Cerebellar nuclear complex (tissue), 1 donor: ENCODE data around the gene ANTKMT.

Experiments
- DNase-seq, 2 experiments: peaks; one replicate each; lab custom pipeline; 2025; lab: John Stamatoyannopoulos, UW

The ANTKMT gene

DNA sequence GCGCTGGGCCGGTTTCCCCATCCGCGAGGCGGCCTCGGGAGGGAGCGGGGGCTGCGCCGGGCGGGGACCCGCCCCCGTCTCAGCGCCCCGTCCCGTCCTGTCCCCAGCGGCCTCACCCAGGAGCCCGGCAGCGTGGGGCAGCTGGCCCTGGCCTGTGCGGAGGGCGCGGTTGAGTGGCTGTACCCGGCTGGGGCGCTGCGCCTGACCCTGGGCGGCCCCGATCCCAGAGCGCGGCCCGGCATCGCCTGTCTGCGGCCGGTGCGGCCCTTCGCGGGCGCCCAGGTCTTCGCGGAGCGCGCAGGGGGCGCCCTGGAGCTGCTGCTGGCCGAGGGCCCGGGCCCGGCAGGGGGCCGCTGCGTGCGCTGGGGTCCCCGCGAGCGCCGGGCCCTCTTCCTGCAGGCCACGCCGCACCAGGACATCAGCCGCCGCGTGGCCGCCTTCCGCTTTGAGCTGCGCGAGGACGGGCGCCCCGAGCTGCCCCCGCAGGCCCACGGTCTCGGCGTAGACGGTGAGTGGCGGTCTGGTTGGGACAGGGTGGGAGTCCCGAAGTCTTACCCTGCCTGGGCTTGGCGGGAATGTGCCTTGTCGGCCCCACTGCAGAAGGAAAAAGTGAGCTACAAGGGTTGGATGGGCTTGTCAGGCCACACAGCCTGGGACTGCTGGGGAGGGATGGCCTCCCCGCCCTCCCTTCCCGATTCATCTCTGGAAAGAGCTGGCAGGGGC, 5.3 kb upstream of the ANTKMT start:
- DNase-seq, result no peak

DNA sequence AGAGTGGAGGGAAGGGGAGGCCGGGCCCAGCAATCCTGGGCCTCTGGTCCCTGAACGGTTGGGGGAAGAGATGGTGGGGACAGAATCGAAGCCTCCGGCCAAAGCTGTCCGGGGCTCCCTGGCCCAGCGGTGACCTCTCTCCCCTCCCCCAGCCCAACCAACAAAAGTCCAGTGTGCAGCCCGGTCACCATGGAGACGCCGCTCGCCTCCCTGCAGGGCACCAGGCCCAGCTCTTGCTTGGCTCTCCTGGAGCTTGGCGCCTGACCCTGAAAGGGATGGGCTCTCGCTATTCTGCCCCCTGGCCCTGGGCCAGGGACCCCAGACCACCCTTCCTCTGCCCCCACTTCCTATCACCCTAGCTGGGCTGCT, 4.8 kb upstream of the ANTKMT start:
- no peak for DNase-seq

DNA sequence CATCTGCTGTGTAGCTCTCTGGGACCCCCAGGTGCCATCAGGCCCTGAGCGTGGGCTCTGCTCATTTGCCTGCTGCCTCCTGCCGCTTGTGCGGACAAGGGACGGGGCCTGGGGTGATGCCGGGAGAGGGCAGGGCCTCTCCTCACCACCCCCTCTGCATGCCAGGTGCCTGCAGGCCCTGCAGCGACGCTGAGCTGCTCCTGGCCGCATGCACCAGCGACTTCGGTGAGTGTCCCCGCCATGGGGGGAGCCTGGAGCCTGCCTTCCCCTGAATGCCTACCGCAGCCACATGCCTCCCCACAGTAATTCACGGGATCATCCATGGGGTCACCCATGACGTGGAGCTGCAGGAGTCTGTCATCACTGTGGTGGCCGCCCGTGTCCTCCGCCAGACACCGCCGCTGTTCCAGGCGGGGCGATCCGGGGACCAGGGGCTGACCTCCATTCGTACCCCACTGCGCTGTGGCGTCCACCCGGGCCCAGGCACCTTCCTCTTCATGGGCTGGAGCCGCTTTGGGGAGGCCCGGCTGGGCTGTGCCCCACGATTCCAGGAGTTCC, 4.1 kb upstream of the ANTKMT start:
- no peak for DNase-seq

DNA sequence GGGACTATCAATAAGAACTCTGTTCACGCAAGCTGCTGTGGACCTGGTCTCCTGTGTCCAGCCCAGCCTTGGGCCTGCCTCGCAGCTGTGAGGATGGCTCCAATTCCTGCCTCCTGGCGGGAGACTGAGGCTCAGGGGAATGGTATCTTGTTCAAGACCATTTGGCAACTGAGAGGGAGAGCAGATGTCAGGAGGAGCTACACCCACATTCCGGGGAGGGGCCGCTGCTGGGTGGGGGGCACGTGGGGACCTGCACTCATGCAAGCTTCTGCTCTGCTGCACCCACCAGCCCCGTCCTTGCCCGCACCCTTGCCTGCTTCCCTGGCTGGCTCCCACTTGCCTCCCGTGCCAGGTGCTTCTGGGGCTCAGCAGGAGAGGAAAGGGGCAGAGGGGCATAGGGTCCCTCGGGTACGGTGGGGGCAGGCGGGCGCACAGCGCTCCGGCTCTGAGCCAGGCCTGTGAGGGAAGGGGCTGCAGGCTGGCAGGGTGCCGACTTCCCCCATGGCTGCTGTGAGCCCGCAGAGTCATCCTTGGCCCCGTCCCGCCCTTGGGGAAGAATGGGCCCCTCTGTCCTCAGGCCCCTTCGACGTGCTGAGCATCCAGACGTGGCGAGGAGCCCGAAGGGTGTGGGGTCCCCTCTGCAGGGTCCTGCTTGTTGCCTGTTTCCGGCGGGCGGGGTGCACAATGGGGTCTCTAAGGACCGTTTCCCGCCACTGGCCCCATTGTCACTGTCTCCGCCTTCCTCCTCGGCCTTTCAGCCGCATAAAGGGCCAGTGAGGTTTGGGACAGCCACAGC, 3.3 kb upstream of the ANTKMT start:
- DNase-seq, result no peak

DNA sequence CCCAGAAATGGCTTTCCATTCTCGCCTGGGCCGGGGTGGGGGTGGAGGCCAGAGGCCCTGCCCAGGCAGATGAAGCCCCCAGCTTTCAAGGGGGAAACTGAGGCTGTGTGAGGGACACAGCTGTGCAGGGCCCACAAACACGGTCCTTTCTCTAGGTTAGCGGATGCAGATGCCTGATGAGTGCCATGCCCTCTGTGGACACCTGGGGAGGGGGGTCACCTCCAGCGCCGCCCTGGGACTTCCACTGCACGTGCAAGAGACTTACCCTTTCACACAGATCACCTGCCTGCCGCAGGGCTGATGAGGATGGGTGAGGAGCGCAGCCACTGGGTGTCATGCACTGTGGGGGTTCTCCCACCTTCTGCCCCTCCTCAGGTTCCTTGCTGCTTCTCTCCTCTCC, 2.6 kb upstream of the ANTKMT start:
- DNase-seq, result no peak

DNA sequence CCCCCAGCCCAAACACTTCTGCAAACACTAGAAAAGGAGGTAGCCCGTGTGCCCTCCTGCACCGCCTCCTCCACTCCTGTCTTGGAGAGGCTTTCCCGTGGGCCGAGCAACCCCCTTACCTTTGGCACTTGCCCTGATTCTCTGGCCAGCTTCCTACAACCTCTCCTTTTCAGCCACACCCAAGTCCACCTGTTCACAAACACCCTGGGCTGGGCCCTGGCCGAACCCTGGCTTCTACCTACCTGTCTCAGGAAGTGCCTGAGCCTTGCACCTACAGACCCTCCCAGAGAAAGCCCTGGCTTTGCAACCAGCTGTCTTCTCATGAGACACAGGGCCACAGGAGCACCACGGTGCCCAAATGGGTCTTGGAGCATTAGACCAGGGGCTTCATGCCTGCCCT, 2.0 kb upstream of the ANTKMT start:
- no peak for DNase-seq

DNA sequence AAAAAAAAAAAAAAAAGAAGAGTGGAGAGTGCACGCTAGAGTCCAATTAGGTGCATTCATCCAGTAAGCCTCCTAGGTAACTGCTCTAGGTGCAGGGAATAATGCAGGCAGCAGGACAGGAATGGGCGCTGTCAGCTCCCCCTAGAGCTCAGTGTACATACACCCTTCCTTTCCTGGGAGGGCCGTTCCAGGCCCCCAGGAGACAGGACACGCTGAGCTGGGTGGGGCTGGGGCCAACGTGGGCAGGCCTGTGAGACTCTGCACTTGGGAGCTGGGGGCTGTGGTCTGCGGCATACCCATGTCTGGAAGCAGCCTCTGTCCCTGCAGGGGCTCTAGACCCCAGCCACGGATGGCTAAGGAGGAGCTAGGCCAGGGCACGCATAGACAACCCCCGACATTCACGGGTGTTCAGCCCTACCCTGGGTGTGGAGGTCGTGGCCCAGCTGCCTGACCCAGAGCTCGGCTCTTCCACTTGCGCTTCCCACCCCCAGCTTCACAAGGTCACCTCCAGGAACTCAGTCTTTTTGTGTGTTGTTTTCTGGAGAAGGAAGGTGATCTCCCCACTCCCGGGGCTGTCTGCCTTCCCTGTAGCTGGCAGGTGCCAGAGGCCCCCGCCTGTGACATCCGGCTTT, 1.0 kb upstream of the ANTKMT start:
- DNase-seq, result no peak

DNA sequence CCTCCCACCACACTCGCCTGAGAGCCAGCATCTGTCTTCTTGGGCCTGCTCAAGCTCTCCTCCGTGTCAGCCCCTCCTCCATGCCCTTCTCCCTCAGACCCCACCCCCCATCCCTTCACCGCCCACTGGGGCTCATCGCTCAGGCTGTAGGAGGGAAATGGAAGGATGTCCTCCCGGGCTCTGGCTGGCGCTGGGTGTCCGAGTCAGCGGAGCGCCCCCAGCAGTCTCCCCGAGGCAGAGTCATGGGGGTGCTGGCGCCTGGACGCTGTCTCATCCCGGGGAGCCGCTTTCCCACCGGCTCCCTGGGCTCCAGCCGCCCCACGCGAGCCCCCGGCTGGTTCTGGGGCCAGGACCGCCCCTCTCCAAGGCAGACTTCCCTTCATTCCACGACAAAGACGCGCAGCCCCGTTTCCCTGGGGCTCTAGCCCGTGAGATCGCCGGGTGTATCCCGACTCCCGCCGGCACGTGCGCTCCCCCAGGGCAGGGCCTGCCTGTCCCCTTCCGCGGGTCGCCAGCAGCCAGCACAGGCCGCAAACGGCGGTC, 428 bp upstream of the ANTKMT start:
- no peak for DNase-seq

DNA sequence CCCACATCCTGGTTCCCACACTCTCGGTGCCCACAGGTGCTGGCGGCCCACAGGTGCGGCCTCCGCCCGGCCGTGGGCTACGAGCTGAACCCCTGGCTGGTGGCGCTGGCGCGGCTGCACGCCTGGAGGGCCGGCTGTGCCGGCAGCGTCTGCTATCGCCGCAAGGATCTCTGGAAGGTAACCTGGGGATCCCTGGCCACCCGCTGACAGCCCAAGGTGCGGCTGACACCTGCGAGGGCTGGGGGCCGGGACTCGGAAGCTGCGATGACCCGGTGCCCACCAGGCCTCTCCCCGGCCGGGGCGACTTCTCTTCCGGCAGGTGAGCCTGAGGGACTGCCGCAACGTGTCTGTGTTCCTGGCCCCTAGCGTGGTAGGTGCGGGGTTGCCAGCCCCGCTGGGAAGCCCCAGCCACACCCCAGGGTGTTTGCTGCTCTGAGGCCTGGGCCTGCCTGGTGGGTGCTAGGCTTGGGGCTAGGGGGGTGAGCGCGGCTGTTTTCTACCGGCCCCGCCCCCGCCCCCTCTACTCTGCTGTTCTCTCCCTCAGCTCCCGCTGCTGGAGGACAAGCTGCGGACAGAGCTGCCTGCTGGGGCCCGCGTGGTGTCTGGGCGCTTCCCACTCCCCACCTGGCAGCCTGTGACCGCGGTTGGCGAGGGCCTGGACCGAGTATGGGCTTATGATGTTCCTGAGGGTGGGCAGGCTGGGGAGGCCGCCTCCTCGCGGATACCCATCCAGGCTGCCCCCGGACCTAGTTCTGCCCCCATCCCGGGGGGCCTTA, 1.0 kb downstream of the ANTKMT start:
- DNase-seq, result no peak

DNA sequence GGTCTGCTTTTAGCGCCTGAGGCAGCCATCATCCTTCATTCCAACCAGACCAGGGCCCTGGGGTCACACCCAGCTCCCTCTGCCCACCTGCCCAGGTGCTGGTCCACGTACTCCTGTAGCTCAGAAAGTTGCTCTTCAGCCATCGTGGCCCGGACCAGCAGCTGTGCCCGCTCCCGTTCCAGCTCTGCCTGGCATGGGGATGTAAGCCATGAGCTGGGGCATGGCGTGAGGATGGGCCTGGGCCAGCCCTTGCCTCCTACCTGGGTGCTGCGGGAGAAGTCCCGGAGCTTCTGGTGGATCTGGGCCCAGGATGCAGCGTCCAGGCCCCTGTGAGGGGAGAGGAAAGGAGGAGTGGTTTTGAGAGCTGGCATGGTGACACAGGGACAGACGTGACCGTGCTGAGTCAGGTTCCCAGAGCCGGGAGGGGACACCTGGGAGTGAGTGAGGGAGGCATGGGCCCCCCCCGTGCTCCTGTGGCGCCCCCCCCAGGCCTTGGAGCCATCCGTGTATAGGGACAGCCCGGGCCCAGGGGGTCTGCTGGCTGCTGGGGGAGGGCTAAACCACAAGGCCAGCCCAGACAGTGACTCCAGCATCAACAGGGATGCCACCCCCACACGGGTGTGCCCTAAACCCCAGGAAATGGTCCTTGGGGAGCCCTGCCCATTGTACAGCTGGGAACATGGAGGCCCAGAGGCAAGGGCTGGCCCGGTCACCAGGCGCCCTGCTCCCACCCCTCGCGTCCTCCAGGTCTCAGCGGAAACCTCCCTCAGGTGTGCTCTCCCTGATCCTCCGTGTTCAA, 2.1 kb downstream of the ANTKMT start:
- DNase-seq, result no peak

DNA sequence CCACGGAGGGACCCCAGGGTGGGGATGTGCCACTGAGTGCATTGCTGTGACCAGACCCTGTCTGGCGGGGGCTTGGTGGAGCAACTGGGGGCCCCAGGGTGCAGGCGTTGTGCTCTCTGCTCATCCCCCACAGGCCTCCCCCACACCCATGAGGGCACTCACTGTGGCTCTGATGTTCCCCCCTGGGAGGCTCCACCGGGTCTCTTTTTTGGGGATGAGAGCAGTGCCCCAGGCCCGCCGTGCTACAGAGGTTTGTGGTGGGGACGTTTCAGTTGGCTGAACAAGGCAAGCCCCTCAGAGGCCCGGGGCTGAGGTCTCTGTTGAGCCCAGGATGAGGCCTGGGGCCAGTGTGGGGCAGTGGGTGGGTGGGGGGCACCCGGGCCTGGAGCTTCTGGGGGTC, 2.7 kb downstream of the ANTKMT start:
- DNase-seq, result no peak

DNA sequence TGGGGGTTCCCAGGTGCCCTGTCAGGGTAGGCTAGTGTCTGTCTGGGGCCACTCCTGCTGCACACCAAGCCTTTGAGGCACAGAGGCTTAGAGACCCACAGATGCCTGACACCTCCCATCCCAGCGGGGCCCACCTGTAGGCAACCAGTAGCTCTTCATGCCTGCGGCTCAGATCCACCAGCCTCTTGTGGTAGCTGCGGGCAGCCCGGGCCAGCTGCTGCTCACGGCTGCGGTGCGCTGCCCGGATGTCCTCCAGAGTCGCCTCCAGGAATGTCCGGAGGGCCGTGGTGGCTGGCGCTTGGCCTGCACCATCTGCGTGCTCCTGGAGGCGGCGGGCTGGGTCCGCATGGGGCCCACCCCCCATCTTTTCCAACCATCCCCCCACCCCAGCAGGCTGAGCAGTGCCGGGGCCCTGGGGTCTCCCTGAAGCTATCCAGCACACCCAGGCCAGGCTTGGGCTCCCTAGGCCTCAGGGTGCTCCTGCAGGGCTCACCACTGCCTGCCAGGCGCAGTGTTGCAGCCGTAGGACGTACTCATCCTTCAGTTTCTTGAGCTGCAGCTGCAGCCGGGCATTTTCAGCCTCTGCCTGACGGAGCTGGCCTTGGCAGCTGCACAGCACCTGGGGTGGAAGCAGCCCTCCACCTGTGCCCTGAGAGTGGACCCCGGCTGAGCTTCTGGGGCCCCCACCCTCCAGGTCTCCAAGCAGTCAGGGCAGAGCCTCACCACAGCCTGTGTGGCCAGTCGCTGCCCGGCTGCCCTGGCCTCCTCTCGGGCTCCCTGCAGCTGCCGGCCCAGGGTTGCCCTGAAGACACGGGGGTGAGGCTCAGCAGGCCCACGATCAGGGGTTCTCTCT, 3.5 kb downstream of the ANTKMT start:
- no peak for DNase-seq

DNA sequence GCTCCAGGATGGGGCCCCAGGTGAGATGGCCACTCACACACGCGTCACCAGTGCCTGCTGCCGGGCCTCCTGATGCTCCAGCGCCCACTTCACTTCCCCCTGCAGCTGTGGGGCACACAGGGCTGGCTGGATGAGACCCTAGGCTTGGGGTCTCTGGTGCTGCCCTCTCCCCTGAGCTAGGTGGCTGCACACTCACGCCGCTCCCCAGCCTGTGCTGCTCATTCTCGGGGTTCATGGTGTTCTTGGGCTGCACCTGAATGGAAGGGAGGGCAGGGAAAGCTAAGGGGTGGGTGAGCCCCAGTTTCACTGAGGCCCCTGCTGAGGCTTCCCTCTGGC, 4.1 kb downstream of the ANTKMT start:
- DNase-seq, result no peak

DNA sequence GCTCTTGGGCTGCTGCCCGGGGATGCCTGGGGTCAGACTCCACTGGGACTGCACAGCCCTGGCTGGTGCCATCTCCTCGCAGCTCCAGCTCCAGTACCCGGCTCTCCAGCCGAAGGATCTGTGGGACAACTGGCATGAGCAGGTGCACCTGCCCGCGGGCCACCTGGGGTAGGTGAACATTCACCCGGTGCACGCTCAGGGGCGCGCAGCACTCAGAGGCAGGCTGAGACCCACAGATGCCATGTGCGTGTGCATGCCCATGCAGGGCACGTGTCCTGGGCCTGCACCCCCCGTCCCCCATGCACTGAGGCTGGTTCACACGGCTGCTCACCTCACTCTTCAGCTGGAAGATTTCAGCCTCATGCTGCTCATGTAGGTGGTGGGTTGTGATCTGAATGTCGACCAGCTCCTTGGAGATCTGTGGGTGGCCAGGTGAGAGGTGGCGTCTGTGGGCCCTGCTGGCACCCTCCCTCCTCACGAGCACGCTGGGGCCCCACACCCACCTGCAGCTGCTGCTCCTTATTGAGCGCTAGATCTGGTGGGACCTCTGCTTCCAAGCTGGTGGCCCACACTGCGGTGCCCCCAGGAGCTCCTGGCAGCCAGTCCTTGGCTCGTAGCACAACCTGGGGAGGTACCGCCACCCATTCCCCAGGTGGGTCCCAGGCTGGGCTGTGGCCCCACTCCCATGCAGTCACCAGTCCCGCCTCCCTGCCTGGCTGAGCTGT, 4.7 kb downstream of the ANTKMT start:
- DNase-seq, result no peak

DNA sequence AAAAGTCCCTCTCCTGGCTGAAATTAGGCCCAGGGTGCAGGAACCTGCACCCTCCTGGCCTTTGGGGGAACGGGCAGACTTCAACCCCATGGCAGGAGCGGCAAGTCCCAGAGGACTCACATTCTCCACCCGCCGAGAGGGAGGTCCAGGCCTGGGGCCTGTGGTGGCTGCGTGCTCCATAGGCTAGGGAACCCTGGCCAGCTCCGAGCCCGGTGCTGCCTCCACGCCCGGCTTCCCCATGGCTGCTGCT, 5.2 kb downstream of the ANTKMT start:
- no peak for DNase-seq

DNA sequence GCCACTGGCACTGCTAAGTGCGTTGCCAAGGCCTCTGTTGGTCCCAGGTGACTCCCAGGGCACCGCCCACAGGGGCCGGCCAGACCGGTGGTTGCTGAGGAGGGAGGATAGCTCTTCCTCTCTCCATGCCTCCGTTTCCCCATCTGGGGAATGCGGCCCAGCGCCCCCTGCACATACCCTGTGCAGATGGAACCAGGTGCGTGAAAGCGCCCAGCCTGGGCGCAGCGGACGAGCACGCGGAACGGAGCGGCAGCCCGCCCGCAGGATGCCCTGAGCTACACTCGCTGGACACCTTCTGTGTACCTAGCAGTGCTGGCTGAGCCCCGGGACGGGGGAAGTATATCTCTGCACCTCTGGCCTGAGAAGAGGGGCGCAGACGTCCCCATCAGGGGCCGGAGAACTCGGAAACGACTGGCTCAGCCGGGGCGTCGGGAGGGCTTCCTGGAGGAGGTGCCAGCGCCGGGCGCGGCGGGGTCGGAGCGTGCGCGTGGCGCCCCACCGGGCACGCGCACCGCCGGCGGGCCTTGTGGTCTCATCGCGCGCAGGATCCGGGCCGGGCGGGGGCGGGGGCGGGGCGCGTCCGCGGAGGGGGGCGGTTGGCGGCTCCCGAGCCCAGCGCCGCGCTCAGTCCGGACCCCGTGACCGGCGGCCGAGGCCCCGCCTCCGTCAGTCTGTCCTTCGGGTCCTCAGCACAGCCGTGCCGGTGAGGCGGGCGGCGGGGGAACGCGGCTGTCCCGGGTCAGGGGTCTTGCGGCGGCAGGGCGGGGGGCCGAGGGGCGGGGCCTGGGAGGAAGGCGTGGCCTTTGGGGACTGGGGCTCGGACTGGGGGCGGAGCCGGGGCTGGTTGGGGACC, 5.7 kb downstream of the ANTKMT start, which contains the start of the genes CCDC78 and HAGHL:
Gene CCDC78 (minus strand): TSS at position 6 of the 853 bp plus-strand sequence. CDS start 76 bp downstream, outside the sequence.
Gene HAGHL (plus strand): TSS at position 669 of the 853 bp plus-strand sequence. CDS start 404 bp downstream, outside the sequence.
- no peak for DNase-seq

DNA sequence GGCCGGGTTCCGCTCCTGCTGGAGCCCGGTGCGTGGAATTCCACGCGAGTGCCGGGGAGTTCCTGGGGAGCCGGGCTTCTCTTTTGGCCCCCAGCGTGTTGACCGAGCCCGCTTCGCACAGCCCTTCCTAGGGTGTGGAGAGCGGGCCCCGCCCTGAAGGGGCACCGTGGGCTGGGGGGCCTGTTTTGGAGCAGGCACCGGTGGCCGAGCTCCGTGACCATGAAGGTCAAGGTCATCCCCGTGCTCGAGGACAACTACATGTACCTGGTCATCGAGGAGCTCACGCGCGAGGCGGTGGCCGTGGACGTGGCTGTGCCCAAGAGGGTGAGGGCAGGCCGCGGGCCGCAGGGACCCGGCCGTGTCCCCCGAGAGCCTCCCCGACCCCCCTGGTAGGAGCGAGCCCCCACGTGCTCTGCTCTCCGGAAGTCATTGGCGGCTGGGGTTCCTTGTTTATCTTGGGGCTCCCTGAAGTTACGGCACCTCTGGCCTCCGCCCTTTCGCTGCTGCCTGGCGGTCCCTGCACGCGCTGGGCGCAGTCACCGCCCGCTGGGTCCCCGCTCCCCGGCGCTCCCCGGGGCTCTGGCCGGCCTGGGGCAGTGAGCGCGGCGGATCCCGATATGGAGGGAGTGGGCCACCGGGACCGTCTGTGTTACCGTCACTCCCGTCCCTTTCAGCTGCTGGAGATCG, 6.5 kb downstream of the ANTKMT start:
- no peak for DNase-seq
